ENCODE measurements around the gene SNX8.
"Not testable (repeated sequence)": the region's sequence is repeated elsewhere in the genome, so short reads cannot be mapped to it uniquely, and the experiment has no call there.

Gene SNX8

GRCh38 chr7:2325162-2325561, 10.9 kb upstream of the SNX8 start:
- DNase-seq (ENCODE audit: low spot score): no peak

- peak; percentile 39 for DNase-seq (ENCODE audit: low spot score)
Measured at GRCh38 chr7:2321020-2321419, 6.8 kb upstream of the SNX8 start.

- no peak for DNase-seq (ENCODE audit: low spot score)
Measured at GRCh38 chr7:2317556-2318293, 3.5 kb upstream of the SNX8 start.

- DNase-seq (ENCODE audit: low spot score): no peak
Measured at GRCh38 chr7:2316578-2316977, 2.3 kb upstream of the SNX8 start.

- no peak for DNase-seq (ENCODE audit: low spot score)
Measured at GRCh38 chr7:2315787-2316186, 1.5 kb upstream of the SNX8 start.

- DNase-seq (ENCODE audit: low spot score): not testable (repeated sequence)
Measured at GRCh38 chr7:2314956-2315530, 802 bp upstream of the SNX8 start.

GRCh38 chr7:2313450-2314208, 612 bp downstream of the SNX8 start:
- DNase-seq (ENCODE audit: low spot score): peak; percentile 8

GRCh38 chr7:2312267-2312929, 1.8 kb downstream of the SNX8 start:
- no peak for DNase-seq (ENCODE audit: low spot score)

GRCh38 chr7:2309889-2310331, 4.3 kb downstream of the SNX8 start:
- DNase-seq (ENCODE audit: low spot score): no peak

GRCh38 chr7:2307690-2308107, 6.5 kb downstream of the SNX8 start:
- no peak for DNase-seq (ENCODE audit: low spot score)

- DNase-seq (ENCODE audit: low spot score): no peak
Measured at GRCh38 chr7:2306688-2307087, 7.6 kb downstream of the SNX8 start.

GRCh38 chr7:2305258-2305657, 9.0 kb downstream of the SNX8 start:
- not testable (repeated sequence) for DNase-seq (ENCODE audit: low spot score)

GRCh38 chr7:2303520-2303919, 10.7 kb downstream of the SNX8 start:
- not testable (repeated sequence) for DNase-seq (ENCODE audit: low spot score)

GRCh38 chr7:2302743-2303397, 11.4 kb downstream of the SNX8 start:
- not testable (repeated sequence) for DNase-seq (ENCODE audit: low spot score)

GRCh38 chr7:2301511-2301863, 12.8 kb downstream of the SNX8 start:
- DNase-seq (ENCODE audit: low spot score): no peak

GRCh38 chr7:2299870-2300512, 14.2 kb downstream of the SNX8 start:
- peak; percentile 15 for DNase-seq (ENCODE audit: low spot score)

GRCh38 chr7:2299131-2299829, 15.0 kb downstream of the SNX8 start:
- no peak for DNase-seq (ENCODE audit: low spot score)

GRCh38 chr7:2296832-2297231, 17.4 kb downstream of the SNX8 start:
- DNase-seq (ENCODE audit: low spot score): no peak

- DNase-seq (ENCODE audit: low spot score): no peak
Measured at GRCh38 chr7:2295936-2296620, 18.2 kb downstream of the SNX8 start.

GRCh38 chr7:2290877-2291276, 23.4 kb downstream of the SNX8 start:
- no peak for DNase-seq (ENCODE audit: low spot score)

Data from cerebellar cortex (tissue), 1 donor.